NCI-H1436 treated with DMSO at 0.1 percent for 48 hours (cell line): Measurements from ENCODE around the gene COIL.
"Not testable (repeated sequence)": the region's sequence is repeated elsewhere in the genome, so short reads cannot be mapped to it uniquely, and the experiment has no call there.

Experiments used
- DNase-seq: peaks from one replicate; lab custom pipeline; 2025; lab: John Stamatoyannopoulos, UW

Gene COIL

GRCh38 chr17:56978441-56979090, 17.7 kb upstream of the COIL start:
- DNase-seq = no peak

GRCh38 chr17:56977673-56978395, 17.0 kb upstream of the COIL start, which contains the start of gene SCPEP1:
TSS of gene SCPEP1 (plus strand) at chr17:56978131. CDS start at chr17:56978160, 29 bp downstream.
- peak; percentile 81 for DNase-seq

DNA sequence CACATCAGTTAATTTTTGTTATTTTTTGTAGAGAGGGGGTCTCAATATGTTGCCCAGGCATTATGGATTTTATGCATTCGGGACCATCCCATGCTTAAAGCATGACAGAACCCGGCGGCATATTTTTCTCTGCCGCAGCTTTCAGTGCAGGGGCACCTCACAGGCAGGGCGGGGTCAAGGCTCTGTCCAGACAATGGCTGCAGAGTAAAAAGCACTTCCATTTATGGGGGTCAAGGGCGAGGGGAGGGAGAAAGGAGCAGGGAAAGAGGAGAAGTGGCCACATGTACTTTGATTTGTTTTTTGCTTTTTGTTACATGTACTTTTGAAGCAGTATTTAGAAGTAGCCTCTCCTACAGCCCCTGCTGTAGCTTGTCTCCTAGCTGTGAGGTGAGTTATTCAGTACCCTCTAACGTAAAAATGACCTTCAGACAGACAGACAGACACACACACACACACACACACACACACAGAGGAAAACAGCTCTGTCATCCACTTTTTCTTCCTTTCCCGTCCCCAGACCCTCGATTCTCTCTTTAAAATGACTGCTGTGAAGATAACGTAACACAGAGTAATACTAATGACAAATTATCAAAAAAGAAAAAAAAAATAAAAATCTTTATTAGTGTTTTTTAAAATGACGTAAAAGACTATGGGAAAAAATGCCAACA, 16.2 kb upstream of the COIL start:
- DNase-seq = no peak

- no peak for DNase-seq
Measured at GRCh38 chr17:56975656-56976055, 14.8 kb upstream of the COIL start.

- no peak for DNase-seq
Measured at GRCh38 chr17:56974055-56974454, 13.2 kb upstream of the COIL start.

DNA sequence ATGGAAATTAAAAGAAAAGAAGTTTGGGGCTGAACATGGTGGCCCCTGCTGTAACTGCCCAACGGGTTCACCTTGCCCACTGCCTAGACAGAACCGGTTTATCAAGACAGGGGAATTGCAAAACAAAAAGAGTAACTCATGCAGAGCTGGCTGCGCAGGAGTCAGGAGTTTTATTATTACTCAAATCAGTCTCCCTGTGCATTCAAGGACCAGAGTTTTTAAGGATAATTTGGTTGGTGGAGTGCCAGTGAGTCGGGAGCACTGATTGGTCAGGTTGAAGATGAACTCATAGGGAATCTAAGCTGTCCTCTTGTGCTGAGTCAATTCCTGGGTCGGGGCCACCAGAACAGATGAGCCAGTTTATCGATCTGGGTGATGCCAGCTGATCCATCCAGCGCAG, 12.7 kb upstream of the COIL start:
- DNase-seq = no peak

- DNase-seq = no peak
Measured at GRCh38 chr17:56972111-56972730, 11.4 kb upstream of the COIL start.

DNA sequence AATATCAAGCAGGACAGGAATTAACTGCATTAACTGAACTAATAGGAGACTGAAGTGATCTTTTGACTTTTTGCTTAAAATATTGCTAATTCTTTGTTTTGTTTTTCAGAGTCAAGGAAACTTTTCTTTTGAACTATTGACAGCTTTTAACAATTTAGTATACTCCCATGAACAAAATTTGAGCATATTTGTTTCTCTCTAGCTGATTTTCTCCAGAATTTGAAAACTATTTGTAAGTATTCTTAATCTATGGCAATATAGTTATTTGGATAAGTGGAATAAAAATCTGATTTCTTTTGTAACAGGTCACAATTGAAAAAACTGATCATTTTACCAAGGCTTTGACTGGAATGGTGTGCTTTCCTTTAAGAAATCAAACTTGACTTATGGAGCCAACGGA, 10.1 kb upstream of the COIL start:
- DNase-seq = no peak

DNA sequence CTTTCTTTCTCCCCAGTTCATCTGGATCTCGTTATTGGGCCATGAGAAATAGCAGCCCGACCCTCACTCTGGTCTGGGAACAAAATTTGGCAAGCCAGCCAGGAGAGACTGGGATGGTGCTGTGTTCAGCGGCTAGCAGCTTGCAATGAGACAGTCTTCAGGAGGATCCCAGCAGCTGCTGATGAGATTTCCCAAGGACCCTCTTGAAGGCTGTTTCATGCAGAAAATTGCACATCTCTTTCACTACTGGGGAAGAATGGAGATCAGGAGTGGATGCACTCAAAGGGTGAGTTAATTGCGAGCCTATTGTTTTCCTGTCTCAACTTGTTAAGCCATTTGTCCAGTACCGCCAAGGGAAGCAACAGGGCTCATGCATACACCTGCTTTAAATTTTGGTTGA, 5.5 kb upstream of the COIL start:
- peak; percentile 100 for DNase-seq

DNA sequence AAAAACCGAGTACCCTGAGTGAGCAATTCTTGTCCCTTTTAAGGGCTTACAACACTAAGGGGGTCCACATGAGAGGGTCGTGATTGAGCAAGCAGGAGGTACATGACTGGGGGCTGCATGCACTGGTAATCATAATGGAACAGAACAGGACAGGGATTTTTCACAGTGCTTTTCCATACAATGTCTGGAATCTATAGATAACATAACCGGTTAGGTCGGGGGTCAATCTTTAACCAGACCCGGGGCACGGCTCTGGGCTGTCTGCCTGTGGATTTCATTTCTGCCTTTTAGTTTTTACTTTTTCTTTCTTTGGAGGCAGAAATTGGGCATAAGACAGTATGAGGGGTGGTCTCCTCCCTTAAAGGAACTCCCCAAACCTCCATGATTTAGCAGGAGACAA, 4.8 kb upstream of the COIL start:
- not testable (repeated sequence) for DNase-seq

GRCh38 chr17:56965241-56965640, 4.4 kb upstream of the COIL start:
- not testable (repeated sequence) for DNase-seq

DNA sequence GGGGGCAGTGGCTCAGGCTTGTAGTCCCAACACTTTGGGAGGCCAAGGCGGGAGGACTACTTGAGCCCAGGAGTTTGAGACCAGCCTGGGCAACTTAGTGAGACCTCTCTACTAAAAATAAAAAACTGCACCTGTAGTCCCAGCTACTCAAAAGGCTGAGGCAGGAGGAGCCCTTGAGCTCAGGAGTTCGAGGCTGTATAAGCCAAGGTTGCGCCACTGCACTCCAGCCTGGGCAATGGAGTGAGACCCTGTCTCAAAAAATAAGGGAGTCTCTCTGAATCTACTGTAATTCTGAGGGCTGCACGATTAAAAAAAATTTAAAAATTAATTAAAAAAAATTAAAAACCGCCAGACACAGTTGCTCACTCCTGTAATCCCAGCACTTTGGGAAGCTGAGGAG, 3.9 kb downstream of the COIL start:
- DNase-seq = no peak

- no peak for DNase-seq
Measured at GRCh38 chr17:56949595-56949994, 11.3 kb downstream of the COIL start.

GRCh38 chr17:56948491-56948890, 12.4 kb downstream of the COIL start:
- no peak for DNase-seq

DNA sequence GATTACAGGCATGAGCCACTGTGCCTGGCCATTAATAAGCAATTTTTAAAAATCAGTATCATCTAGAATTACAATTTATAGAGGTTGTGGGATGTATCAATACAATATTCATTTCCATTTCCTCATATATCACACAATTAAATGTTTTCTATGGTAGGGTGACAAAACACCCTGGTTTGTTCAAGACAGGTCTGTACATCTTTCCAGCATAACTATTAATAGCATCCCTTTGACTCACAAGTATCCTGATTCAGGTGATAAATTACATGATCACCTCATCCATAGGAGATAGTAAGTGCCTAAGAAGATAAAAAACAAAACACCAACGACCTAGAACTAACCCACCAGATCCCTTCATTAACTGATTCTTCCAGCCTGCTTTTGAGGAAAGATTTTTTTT, 13.1 kb downstream of the COIL start:
- DNase-seq = no peak

DNA sequence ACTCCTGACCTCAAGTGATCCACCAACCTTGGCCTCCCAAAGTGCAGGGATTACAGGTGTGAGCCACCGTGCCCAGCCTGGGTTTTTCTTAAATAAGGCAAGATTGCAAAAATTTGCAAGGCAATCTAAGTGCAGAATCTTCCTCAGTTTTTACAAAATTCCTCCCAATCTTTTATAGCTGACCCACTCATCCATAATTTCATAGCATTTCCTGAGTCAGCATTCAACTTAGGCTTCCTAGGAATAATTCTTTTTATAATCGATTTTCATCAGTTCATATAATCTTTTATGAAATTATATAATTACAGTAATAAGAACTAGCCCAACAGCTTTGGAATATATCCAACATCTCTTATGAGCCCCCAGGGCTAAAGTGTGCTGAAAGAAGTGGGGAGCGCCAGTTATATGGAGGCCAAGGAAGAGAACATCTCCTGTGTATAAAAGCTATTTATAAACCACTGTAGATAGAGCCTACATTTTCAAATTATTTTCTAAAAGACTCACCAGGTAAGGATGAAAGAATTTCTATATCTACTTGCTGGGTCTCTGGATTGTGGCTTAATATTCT, 14.8 kb downstream of the COIL start:
- DNase-seq = no peak

DNA sequence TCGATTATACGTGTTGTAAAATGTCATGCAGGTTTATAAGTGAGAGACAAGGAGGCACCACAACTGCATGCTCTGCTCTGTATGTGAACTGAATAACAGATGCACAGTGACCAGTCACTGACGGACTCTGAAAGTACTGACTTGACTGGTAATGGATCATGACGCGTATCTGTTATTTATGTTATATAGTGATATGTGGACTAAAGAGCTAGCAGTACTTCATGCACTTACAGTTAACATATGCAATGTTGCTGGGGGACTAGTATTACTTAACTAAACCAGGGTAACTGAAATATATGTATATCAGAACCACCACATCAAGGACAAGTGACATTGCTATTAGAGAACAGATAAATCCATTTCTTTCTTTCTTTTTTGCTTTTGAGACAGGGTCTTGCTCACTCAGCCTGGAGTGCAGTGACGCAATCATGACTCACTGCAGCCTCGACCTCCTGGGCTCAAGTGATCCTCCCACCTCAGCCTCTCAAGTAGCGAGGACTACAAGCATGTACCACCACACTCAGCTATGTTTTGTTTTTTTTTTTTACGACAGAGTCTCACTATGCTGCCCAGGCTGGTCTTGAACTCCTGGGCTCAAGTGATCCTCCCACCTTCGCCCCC, 17.2 kb downstream of the COIL start:
- DNase-seq = no peak

GRCh38 chr17:56939869-56940484, 20.9 kb downstream of the COIL start:
- no peak for DNase-seq

DNA sequence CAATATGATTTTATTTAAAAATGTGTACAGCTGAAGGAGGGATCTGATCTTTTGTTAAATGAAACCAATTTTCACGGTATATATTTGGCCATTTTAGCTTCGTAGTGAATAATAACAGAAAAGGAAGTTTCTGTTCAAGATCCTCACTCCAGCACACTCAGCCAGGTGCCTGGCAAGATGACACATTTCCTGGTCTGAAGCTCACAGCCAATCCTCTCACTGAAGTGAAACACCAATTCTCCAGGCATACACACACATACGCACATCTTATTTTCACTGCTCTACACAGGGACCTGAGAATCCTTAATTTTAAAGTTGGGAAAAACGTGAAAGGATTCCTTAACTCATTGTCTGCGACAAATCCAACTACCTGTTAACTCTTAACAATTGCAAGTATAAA, 22.6 kb downstream of the COIL start:
- DNase-seq = not testable (repeated sequence)

DNA sequence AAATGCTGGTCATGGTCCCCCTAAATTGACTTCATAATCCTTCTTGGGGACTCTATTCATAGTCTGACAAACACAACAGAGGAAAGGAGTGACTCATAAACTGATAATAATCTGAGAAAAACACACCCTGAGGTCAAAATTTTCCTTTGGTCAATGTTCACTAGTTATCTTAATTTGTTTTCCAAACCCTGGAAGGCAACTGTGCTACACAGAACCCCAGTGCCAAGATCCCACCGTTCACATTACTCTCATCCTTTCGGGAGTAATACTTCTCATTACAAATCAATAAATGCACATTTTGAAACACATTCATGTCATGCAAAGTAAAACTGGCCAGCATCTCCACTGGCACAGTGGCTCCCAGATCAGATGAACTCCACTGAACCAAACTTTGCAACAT, 23.2 kb downstream of the COIL start:
- DNase-seq = no peak

DNA sequence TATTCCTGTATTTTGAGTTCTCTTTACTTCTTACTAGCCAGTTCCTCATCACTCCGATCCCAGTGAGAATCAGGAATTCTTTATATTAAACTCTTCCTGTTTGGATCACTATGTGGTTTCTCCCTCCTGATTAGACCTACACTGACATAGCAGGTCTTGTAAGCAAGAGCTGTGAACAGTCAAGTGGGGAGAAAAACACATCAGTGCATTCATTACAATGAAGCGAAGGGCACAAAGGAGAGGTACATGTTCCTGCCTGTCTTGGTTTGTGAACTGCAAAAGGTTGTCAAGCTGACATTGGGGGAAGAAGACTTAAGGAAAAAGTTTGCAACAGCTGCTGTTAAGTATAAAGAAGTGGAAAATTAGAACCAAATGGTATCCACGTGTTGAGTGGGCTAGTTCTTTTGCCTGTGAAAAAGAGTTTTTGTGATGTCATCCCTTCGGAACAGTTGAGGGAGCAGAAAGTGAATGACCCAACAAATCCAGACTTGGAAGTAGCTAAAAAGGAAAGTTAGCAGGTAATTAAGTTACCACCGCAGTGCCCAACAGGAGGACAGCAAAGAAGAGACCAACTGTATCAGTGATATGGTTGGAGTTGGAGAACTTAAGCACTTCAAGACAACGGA, 24.0 kb downstream of the COIL start:
- DNase-seq = no peak
